ENCODE results near the gene ACAD11.

ACAD11 gene

DNA sequence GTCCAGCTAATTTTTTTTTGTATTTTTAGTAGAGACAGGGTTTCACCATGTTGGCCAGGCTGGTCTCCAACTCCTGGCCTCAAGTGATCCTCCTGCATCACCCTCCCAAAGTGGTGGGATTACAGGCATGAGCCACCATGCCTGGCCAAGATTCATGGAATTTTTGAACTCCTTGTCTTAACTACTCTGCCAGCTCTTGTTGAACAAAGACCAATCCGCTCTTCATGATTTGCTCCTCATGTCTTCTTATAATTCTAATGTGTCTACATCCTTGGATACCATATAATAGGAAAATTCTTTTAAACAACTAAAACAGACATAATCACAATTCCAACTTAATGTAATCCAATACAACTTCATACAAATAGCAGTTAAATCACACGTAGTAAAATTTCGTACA is 21.8 kb upstream of the ACAD11 start:
- no peak for DNase-seq (ENCODE audit: low read depth)
- in situ Hi-C loops (cut with HindIII; ENCODE audit: low sequenced_read_pairs): loop anchor here (25.0 kb wide), 1 partner anchor 169 kb away; no protein-coding TSS in a partner anchor
- no peak overlapping the region for H3K4me3 ChIP-seq (ENCODE audit: low read depth, low read length)
- TF ChIP-seq CTCF (IDR thresholded peaks at IDR 0.05; ENCODE audit: low read depth, low read length, missing control alignments): no peak

GRCh38 chr3:132679911-132680310 is 20.3 kb upstream of the ACAD11 start:
- no peak for TF ChIP-seq CTCF (IDR thresholded peaks at IDR 0.05; ENCODE audit: low read depth, low read length, missing control alignments)
- no peak for DNase-seq (ENCODE audit: low read depth)
- no peak overlapping the region for H3K4me3 ChIP-seq (ENCODE audit: low read depth, low read length)
- in situ Hi-C loops (cut with HindIII; ENCODE audit: low sequenced_read_pairs): loop anchor here (25.0 kb wide), 1 partner anchor 168 kb away; no protein-coding TSS in a partner anchor

DNA sequence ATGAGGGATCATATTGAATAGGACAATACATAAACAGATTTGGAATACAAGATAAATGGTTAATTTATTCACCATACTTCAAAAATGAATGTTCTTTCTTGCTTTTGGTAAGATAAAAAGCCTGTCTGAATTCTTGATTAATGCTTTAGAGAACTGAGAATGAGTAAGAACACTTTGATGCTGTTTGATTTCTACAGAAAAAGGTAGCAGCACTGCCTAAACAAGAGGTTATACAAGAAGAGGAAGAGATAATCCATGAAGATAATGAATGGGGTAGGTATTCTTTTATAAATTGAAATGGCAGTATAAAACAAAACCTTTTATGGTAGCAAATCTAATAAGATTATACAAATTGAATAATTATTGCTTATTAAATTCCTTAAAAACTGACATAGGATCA is 15.8 kb upstream of the ACAD11 start:
- in situ Hi-C loops (cut with HindIII; ENCODE audit: low sequenced_read_pairs): loop anchor here (25.0 kb wide), 1 partner anchor 163 kb away; no protein-coding TSS in a partner anchor
- H3K4me3 ChIP-seq (ENCODE audit: low read depth, low read length): no peak overlapping the region
- no peak for DNase-seq (ENCODE audit: low read depth)
- no peak for TF ChIP-seq CTCF (IDR thresholded peaks at IDR 0.05; ENCODE audit: low read depth, low read length, missing control alignments)

- DNase-seq (ENCODE audit: low read depth): no peak
- in situ Hi-C loops (cut with HindIII; ENCODE audit: low sequenced_read_pairs): no loop called here
- TF ChIP-seq CTCF (IDR thresholded peaks at IDR 0.05; ENCODE audit: low read depth, low read length, missing control alignments): no peak
- no peak overlapping the region for H3K4me3 ChIP-seq (ENCODE audit: low read depth, low read length)
These were observed 9.7 kb upstream of the ACAD11 start for GRCh38 chr3:132669256-132669777.

- DNase-seq (ENCODE audit: low read depth): no peak
- in situ Hi-C loops (cut with HindIII; ENCODE audit: low sequenced_read_pairs): no loop called here
These were observed 5.7 kb upstream of the ACAD11 start for GRCh38 chr3:132665230-132665745.

DNA sequence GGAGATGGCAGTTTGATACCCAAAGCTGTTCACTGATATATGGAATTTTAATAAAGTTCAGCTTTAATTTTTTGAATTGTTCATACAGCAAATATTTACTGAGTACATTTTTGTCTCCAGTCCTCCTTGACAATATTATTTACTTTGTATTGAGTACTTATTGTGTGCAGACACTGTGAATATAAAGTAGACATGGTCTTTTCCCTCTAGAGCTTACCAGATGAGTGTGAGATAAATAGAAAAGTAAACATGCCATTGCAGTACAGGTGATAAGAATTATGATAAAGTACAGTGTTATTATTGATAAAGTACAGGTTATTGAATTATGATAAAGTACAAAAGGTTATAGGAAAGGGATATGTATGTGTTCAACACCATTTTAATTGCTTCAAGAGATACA is 2.6 kb upstream of the ACAD11 start:
- no peak for DNase-seq (ENCODE audit: low read depth)
- in situ Hi-C loops (cut with HindIII; ENCODE audit: low sequenced_read_pairs): no loop called here
- no peak for TF ChIP-seq CTCF (IDR thresholded peaks at IDR 0.05; ENCODE audit: low read depth, low read length, missing control alignments)
- no peak overlapping the region for H3K4me3 ChIP-seq (ENCODE audit: low read depth, low read length)

More at GRCh38 chr3:132665230-132665745, 5.7 kb upstream of the ACAD11 start:
- no peak overlapping the region for H3K4me3 ChIP-seq (ENCODE audit: low read depth, low read length)
- TF ChIP-seq CTCF (IDR thresholded peaks at IDR 0.05; ENCODE audit: low read depth, low read length, missing control alignments): no peak

All from astrocyte of the cerebellum (primary cell).